Stimulated activated naive CD4-positive, alpha-beta T cell (primary cell): ENCODE results near the gene LONP2.
"Not testable (repeated sequence)": the region's sequence is repeated elsewhere in the genome, so short reads cannot be mapped to it uniquely, and the experiment has no call there.

Source experiments
- DNase-seq, 6 experiments: peaks; one replicate each; lab custom pipeline; 2025; lab: John Stamatoyannopoulos, UW

LONP2 gene

DNA sequence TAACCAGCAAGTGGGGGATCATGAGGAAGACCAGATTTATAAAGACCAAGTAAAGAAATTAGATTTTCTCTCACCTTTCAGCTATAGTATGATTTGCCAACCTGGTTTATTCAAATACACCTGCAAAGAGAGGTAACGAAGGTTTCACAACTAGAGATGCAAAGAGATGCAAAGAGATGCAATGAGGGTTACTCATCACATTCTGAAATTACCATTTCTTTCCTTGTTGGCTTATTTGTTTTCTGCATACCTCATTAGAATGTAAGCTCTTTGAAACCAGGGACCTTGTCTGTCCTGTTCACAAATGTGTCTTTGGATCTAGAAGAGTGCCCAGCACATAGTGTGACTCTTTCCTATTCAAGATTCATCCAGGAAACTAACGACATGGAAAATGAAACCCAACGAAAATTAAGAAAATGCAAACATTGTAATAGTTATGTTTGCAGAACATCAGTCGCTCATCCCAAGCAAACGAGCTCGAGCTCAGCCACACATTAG lies 9.0 kb upstream of the LONP2 start:
- DNase-seq: no peak

DNA sequence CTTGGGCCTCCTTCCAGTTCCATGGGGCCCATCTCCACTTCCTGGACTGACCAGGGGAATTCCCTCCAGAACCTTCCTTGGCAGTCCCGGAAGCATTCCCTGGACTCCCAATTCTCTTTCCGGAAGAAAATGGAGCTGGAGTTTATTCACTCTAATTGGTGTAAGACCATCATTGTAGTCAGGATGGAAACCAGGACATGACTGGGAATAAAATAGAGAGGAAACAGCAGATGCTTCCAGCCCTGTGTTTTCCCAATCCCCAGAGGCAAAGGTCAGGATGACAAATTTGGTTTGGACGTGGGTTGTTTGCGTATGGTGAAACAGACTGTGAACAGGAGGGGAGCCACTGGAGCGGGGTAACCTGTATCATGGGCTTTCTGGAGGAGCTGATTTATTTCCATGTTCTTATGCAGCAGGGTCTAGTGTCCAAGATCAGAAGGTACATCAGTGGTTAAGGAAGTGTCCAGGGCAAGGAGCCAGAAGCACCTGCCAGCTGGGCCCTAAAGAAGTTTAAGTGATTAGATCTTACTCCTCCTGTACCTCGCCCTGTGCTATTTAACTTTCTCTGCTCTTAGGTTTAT lies 8.5 kb upstream of the LONP2 start:
- no peak for DNase-seq

DNA sequence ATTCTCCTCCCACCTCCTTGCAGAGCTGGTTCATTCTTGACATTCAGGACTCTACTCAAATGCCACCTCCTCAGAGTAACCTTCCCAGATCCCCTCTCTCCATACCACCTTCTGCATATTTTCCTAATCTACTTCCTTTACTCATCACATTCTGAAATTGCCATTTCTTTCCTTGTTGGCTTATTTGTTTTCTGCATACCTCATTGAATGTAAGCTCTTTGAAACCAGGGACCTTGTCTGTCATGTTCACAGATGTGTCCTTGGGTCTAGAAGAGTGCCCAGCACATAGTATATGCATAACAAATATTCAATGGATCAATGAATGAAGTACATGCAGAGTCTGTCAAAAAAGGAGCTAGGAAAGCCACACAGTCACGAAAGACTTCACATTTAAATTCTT lies 7.8 kb upstream of the LONP2 start:
- no peak for DNase-seq

DNA sequence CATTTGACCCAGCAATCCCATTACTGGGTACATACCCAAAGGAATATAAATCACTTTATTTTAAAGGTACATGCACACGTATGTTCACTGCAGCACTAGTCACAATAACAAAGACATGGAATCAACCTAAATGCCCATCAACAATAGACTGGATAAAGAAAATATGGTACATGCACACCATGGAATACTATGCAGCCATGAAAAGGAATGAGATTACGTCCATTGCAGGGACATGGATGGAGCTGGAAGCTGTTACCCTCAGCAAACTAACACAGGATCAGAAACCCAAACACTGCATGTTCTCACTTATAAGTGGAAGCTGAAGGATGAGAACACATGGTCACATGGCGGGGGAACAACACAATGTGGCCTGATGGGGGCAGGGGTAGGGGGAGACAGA lies 4.0 kb upstream of the LONP2 start:
- DNase-seq: not testable (repeated sequence)

DNA sequence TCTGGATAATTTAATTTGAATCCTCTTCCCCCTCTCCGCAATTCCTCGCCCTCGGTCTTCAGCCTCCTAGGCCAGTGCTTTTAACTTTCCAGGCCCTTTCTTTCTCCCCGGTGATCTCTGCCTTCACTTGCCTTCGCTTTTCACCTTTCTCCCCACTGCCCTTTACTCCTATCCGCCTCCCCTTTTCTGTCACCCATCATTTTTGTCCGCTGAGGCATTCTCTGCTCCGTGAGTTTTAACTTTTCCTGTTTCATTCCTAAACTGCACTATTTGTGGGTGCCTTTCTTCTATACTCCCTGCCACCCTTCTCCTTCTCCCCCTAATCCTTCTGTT lies 729 bp downstream of the LONP2 start:
- DNase-seq: no peak

DNA sequence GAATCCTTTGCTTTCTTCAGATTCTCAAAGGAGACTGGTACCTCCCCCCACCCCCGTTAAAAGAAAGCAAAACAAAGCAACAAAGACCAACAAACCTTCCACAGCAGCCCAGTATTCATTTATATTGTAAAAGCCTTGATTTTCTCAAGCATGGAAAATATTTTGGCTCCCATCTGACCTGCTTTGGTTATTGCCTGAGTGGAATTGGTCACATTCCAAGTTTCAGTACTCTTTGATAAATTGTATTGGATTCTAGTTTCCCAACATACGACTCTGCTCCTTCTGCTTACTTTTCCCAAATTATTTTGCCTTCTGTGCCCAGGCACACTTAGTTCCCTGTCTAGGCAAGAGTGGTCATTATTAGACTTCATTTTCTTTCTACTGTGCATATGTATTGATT lies 2.0 kb downstream of the LONP2 start:
- DNase-seq: no peak

DNA sequence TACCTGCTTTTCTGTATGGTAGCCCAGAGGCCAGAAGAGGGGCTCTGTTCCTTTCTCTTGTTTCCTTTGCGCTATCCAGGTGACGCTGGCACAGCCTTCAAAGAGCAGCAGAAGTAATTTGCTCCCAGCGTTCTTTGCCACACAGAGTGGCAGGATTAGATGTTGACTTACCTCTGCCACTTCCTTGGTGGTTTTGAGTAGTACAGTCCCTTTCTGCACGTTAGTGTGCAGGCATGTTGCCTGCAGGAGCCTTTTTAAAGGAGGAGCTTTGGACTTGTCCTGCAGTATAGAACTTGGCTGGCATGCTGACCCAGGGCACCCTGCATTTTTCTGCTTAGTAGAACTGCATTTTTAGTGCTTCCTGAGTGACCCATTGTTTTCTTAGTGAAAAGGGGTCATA lies 3.2 kb downstream of the LONP2 start, which contains the start of gene ABCC11:
TSS of gene ABCC11 (minus strand) at position 229 of the 400 bp plus-strand sequence. CDS start 15,618 bp downstream, outside the sequence.
- no peak for DNase-seq

DNA sequence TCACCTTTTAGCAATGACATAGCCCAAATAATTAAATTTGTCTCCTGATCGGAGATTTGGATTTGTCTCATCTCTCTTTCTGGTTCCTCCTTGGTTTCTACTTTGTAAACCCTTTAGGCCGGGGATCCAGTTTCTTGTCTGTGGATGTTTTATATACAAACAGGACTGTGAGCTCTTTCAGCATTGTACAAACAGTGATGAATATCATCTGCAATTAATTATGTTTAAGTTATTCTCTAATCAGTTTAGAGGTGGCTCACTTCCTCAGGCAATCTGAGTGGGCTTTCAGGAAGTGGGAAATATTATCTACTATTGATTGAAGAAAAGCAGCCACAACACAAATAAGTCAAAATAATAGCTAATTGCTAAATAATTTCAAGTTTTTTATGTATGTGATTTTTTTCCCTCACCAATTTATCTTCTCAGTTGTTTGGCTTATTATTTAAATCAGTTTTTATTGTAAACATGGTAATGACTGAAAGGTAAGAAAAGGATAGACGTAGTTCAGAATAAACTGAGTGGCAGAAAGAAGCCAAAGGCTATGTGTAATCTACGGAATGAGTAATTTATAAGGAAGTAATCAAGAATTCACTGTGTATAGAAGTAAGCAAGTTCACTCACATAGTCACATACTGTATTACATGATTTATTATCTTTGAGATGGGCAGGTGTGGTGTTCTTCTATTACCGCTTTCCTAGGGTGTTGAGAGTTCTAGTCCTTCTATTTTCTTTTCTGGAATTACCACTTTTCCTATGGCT lies 6.6 kb downstream of the LONP2 start:
- DNase-seq: no peak

DNA sequence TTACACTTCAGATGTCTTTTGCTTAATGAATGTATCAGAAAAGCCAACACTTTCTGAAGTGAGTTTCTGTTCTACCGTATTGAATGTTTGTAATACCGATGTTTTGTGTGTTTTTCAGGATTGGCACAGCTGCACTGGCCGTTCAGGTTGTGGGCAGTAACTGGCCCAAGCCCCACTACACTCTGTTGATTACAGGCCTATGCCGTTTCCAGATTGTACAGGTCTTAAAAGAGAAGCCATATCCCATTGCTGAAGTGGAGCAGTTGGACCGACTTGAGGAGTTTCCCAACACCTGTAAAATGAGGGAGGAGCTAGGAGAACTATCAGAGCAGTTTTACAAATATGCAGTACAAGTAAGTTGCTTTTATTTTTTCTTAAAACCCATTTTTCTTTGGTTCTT lies 7.9 kb downstream of the LONP2 start:
- no peak for DNase-seq

DNA sequence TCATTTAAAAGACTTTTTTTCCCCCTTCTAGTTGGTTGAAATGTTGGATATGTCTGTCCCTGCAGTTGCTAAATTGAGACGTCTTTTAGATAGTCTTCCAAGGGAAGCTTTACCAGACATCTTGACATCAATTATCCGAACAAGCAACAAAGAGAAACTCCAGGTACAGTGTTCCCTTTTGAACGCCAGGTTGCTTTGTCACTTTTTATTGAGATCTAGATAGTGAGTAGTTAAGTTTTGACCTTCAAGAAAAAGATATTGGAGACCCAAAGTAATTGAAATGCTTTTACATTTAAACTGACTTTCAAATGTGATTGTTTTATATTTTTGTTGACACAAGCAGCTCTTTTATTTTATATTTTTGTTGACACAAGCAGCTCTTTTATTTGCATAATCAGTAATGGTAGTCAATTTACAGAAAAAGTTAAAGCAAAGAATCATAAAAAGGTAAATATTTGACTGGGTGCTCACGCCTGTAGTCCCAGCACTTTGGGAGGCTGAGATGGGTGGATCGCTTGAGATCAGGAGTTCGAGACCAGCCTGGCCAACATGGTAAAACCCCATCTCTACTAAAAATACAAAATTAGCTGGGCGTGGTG lies 12.6 kb downstream of the LONP2 start:
- no peak for DNase-seq

DNA sequence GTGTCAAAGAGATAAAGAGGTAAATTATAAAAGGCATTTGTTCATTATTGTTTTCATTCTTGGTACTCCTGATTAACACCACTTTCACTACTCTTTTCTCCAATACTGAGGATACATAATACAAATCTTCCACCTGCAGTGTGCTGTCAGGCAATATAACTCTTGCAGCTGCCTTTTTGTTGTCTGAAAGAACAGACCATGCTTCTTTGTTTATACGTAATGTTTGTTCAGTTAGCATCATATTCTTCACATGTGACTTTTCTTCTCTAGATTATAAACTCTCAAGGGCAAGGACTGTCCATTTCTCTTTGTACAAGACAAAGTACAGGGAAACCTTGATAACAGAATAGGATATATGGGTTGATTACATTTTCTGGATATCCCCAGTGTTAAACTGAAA lies 17.5 kb downstream of the LONP2 start:
- no peak for DNase-seq

DNA sequence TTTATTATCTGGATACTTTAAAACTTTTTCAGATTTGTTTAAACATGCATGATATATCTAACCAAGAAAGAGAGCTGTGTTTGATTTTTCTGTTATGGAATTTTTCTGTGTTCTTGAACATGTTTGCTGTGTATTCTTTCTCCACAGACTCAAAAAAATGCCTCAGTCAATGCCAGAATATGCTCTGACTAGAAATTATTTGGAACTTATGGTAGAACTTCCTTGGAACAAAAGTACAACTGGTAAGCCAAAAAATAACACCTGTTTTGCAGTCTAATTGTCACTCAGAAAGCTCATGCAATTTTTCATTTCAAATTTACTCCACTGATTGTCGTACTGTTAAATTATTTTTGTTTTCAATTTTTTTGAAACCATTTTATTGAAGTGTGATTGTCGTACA lies 18.5 kb downstream of the LONP2 start:
- no peak for DNase-seq

DNA sequence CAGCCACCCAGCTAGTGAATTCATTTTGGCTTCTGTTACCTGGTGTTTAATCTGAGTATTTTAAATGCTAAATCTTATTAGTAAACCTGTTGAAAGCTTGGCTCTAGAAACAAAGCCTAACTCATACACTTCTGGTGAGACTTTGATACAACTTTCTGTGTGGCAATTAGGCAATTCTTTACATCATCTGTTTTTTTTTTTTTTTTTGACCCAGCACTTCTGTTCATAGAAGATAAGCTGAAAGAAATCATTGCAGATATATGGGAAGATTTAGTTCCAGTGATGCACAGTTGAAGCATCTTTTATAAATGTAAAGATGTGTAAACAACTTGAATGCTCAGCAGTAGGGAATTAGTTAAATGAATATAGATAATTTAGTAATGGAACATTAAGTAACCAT lies 24.9 kb downstream of the LONP2 start:
- DNase-seq: no peak

DNA sequence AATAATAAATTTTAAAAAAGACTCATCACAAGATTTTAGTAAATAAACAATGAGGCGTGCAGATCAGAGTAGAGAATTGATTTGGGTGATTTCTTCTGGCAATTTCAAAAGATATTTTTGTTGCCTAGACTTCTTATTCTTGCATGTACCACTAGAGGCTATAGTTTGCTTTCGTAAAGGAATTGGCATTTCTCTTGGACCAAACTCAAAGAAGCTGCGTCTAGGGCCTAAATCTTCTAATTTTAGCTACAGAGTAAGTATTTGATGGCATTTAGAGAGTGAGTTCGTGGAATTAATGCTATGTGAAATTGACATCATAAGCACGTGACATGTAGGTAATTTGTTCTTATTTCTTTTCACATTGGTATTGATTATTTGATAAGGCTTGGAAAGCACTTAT lies 27.6 kb downstream of the LONP2 start:
- DNase-seq: no peak

DNA sequence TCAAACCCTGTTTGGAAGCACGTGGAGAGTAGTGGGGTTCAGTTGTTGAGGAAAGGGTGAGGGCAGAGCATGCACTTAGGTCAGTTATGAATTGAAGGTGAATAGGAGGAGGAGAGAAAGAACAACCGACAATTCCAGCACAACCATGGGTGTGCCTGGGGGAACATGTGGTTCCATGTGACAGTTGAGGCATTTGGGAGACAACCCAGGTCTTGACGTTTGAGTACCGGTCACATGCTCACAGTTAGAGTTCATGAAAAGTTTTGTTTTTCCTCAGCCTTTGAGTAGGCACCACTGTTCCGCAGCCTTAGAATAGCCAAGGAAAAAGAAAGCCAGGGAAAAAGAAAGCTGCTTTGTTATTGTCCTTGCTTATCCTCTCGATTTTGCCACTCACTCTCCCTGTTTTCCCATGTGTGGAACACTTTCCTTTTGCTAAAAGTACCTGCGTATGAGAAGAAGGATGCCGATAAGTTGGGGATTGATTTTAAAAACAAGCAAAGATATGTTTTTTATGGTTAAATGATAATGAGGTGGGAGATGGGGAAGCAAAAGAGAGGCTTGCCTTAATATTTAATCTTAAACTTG lies 28.8 kb downstream of the LONP2 start:
- DNase-seq: no peak

DNA sequence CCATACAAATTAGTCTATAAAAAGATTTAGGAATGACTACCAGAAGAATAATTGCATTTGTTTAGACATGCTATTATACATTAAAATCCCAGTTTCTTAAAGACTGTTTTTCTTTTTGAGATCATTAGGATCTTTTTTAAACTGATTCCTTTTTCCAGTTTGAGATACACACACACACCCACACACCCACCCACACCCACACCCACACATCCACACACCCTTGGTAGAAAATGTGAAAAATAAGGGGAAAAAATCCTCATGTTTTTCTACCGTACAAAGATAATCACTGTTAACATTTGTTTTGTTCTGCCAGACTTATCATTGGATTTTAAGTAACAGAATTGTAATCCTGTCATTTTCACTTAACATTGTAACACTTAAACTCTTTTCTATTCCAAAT lies 30.4 kb downstream of the LONP2 start:
- no peak for DNase-seq

DNA sequence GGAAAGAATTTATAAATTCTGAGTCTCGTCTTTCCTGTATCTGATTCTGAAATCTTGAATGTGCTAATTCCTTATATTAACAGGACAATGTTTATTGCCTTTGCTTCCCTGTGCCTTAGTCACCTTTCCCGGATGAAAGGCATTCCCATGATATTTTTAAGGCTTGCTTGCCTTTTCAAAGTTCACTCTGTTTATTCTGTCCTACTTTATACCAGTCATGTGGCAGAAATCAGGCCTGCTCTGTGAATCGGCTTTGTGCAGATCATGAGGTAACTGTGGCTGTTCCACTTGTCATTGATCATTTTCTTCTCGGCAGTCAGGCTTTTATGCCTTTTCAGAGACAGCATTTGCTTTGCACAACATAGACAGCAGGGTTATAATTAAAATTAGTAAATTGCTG lies 32.0 kb downstream of the LONP2 start:
- DNase-seq: no peak

DNA sequence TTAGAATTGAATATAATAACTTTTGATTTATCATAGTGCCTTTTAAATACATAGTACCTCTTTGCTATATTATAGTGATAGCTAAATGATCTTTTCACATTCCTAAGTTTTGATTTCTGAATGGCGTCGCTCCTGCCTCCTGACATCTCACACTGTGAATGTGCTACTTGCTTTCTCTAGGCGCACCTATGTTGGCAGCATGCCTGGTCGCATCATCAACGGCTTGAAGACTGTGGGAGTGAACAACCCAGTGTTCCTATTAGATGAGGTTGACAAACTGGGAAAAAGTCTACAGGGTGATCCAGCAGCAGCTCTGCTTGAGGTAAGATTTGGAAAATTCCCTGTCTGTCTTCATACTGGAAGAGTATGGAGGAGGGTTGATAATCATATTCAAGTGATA lies 33.1 kb downstream of the LONP2 start:
- DNase-seq: no peak

DNA sequence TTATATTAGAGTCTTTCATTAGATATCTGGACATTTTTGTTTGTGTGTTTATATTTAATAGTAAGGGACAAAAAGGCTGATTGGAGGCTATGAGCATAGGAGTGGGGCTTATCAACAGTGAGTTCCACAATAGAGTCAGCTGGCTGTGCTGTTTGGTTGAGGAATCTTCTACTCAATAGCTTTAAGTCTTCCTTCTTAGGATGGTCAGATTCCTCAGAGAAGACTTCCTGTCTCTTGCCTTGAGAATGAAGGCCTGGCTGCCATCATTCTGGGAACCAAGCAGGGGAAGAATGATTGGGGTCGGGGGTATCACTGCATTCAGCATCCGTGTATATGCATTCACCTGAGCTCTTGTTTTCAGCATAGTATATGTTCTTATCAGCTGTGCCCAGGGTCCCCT lies 35.1 kb downstream of the LONP2 start:
- no peak for DNase-seq

DNA sequence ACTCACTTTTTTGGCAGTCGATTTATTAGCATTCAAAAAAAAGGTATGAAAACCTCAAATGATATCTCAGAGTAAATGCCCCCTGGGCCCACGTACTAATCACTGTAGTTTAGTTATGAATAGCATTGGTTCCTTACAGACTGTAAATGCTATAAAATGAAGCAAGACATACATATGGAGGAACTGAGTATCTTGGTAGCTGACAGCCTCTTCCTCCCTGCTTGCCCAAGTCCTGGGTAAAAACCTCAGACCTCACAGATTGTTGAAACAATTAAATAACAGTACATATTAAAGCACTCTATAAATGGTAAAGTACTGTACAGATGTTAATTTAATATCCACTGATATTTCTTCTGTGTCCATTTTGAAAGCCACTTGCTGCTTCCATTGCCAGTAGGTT lies 36.4 kb downstream of the LONP2 start:
- DNase-seq: no peak

DNA sequence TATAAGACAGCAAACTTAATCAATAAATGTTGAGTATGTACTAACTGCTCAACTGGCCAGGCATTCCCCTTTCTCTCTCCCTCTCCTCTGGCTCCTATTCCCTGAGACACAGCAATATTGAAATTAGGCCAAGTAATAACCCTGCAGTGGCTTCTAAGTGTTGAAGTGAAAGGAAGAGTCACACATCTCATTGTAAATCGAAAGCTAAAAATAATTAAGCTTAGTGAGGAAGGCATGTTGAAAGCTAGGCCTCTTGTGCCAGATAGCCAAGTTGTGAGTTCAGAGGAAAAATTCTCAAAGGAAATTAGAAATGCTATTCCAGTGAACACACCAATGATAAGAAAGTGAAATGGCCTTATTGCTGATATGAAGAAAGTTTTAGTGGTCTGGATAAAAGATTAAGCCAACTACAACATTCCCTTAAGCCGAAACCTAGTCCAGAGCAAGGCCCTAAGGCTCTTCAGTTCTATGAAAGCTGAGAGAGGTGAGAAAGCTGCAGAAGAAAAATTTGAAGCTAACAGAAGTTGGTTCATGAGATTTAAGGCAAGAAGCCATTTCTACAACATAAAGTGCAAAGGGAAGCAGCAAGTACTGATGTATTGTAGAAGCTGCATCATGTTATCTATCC lies 38.6 kb downstream of the LONP2 start:
- no peak for DNase-seq

DNA sequence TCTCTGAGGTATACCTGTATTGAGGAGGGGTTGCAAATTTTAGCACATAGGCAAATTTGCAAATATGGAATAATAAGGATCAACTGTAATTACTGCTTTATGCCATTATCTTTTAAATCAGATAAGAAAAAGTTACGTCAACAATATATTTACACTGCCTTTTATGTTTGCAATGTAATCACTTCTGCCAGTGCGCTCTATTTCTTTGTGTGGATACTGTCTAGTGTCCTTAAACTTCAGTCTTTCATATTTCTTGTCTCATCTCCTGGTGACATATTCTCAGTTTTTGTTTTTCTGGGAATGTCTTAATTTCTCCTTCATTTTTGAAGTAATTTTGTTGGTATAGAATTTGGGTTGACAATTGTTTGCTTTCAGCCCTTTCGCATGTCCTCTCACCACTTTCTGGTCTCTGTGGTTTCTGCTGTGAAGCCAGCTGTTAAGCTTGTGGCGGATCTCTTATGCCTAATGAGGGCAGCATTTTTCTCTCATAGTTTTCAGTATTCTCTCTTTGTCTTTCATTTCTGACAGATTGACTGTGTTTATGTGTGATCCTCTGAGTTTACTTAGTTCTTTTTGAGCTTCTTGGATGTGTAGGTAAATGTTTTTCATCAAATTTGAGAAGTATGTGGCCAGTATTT lies 40.8 kb downstream of the LONP2 start:
- no peak for DNase-seq
